Measurements from ENCODE around the gene AUTS2. TPM values are rescaled to one million over a fixed set of nuclear protein-coding genes. Genes with fewer than 3 reads are reported as not detected.

Gene AUTS2
- total RNA-seq, 6 experiments from 2014 or later = 10.4 to 32.0 (median 19.3) TPM

GRCh38 chr7:70761711-70762328, 1163.5 kb downstream of the AUTS2 start:
- intact Hi-C loops (cut with DNase I) = no loop called here
- H3K36me3 ChIP-seq = peaks cover 0 to 6% (median 3%) of the 10 kb centered on the region in 4 donors
- ATAC-seq (no peak), DNase-seq (no peak)
- no peak overlapping the region for H3K4me3 ChIP-seq
- no peaks in the 10 kb centered on the region for H3K9me3 ChIP-seq
- 82% methylated on average over 4 of the region's 4 CpGs for WGBS (ENCODE audit: insufficient coverage, low coverage, low lambda C conversion rate, missing lambda C conversion rate)
- H3K27me3 ChIP-seq = no peaks in the 10 kb centered on the region
- no peak overlapping the region for H3K27ac ChIP-seq
- H3K4me1 ChIP-seq = no peaks in the 10 kb centered on the region
- TF ChIP-seq POLR2A (IDR thresholded peaks at IDR 0.05) (no peak), CTCF (IDR thresholded peaks at IDR 0.05) (no peak)

GRCh38 chr7:70762696-70763095, 1164.4 kb downstream of the AUTS2 start:
- no peak overlapping the region for H3K4me3 ChIP-seq
- TF ChIP-seq POLR2A (IDR thresholded peaks at IDR 0.05) = no peak
- no peak for TF ChIP-seq CTCF (IDR thresholded peaks at IDR 0.05)
- ATAC-seq = no peak
- no peaks in the 10 kb centered on the region for H3K9me3 ChIP-seq
- no peak overlapping the region for H3K27ac ChIP-seq
- no peaks in the 10 kb centered on the region for H3K27me3 ChIP-seq
- intact Hi-C loops (cut with DNase I) = no loop called here
- peaks cover 0 to 12% (median 6%) of the 10 kb centered on the region in 4 donors for H3K36me3 ChIP-seq
- DNase-seq = no peak
- WGBS (ENCODE audit: insufficient coverage, low coverage, low lambda C conversion rate, missing lambda C conversion rate) = 41% methylated on average over 3 of the region's 12 CpGs
- no peaks in the 10 kb centered on the region for H3K4me1 ChIP-seq

GRCh38 chr7:70763961-70764691, 1165.9 kb downstream of the AUTS2 start:
- Histone ChIP-seq H3K36me3 (peaks cover 0 to 18% (median 8%) of the 10 kb centered on the region in 4 donors), H3K27ac (no peak overlapping the region), H3K4me3 (no peak overlapping the region), H3K9me3 (no peaks in the 10 kb centered on the region), H3K27me3 (no peaks in the 10 kb centered on the region), H3K4me1 (no peaks in the 10 kb centered on the region)
- DNase-seq (no peak), ATAC-seq (no peak)
- WGBS (ENCODE audit: insufficient coverage, low coverage, low lambda C conversion rate, missing lambda C conversion rate) = 65% methylated on average over 13 of the region's 17 CpGs
- TF ChIP-seq CTCF (IDR thresholded peaks at IDR 0.05) (no peak), POLR2A (IDR thresholded peaks at IDR 0.05) (no peak)
- intact Hi-C loops (cut with DNase I) = no loop called here

GRCh38 chr7:70764701-70765208, 1166.5 kb downstream of the AUTS2 start:
- DNase-seq (no peak), ATAC-seq (no peak)
- no peaks in the 10 kb centered on the region for H3K27me3 ChIP-seq
- H3K9me3 ChIP-seq = no peaks in the 10 kb centered on the region
- no peak overlapping the region for H3K4me3 ChIP-seq
- no peaks in the 10 kb centered on the region for H3K4me1 ChIP-seq
- 91% methylated on average over 10 of the region's 15 CpGs for WGBS (ENCODE audit: insufficient coverage, low coverage, low lambda C conversion rate, missing lambda C conversion rate)
- H3K36me3 ChIP-seq = peaks cover 0 to 18% (median 8%) of the 10 kb centered on the region in 4 donors
- no peak for TF ChIP-seq POLR2A (IDR thresholded peaks at IDR 0.05)
- no peak for TF ChIP-seq CTCF (IDR thresholded peaks at IDR 0.05)
- intact Hi-C loops (cut with DNase I) = no loop called here
- no peak overlapping the region for H3K27ac ChIP-seq
